ENCODE results near the gene SCN5A.

GRCh38 chr3:38689774-38690173, 40.3 kb upstream of the SCN5A start:
- no peak for TF ChIP-seq CTCF (IDR thresholded peaks at IDR 0.05; ENCODE audit: low read depth, low read length)
- no peak for TF ChIP-seq EZH2phosphoT487 (IDR thresholded peaks at IDR 0.05; ENCODE audit: low read depth)

Data from OCI-LY3 (cell line).